HG03342 (cell line): Measurements from ENCODE around the gene ASS1.

ENCODE experiments used
- ATAC-seq: cut with Tn5 transposase; IDR thresholded peaks from one replicate; pipeline ENCODE4 v1.9.1; 2021; ENCODE audit warnings: mild to moderate bottlenecking, moderate library complexity; ENCODE audit not compliant: unreplicated experiment

ASS1 gene

DNA sequence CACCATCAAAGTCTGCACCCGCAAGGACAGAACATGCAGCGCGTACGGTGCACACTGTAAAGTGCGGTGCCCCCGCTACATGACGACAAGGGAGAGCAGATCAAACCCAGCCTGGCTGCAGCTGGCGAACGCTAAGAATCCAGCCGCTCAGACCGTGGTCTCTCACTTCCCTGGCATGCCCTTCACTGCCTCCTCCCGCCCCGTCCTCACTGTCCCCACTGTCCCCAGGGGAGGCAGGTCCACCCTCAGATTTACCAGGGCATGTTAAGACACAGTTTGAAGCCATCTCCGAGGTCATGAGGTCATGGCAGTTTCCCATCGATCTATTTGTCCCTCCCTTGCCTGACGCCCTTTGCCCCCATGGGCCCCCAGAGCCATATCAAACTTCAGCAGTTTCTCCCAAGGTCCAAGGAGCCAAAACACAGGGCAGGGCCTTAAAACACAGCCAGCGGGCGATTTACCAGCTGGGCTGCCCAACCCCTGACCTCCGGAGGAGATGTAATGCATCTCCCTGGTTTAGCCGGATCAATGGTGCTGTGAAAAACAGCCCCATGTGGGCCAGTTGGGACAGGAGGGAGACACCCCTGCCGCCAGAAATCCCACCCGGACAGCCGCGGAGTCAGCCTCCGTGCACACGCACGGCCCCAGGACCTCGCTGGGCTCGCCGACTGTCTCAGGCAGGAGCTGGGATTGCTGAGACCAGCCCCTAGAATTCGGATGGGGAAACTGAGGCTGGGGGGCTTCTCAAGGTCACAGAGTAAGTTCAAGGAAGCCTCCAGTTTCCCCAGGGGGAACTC is 82.3 kb downstream of the ASS1 start:
- no peak for ATAC-seq

DNA sequence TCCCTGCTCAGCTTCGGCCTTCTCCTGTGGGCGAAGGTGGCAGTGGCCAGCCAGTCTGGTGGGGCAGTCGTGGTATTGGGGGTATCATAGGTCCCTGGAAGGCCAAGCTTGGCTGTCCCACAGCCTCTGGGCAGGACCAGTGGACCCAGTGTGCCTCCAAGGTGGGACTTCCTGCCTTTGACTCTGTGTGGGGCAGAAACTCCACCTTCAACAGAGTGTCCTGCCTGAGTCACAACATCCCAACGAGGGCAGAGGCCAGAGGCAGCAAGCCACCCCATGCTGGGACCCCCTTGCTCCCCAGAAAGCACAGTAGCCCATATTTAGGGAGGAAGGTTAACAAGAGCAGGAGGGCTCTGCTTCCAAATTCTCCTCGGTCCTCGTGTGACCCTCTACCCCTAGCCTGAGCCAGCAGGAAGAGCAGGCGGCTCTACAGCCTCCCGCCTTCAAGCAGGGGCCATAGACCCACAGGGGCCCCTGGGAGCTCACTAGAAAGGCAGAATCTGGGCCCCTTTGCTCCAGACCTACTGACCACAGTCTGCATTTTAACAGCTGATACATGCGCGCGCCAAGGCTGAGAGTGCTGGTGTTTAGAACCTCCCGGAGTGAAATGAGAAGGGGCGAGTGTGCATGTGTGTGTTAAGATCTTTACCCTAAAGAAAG is 83.0 kb downstream of the ASS1 start:
- ATAC-seq: no peak

GRCh38 chr9:130528674-130529073 is 83.9 kb downstream of the ASS1 start:
- no peak for ATAC-seq

GRCh38 chr9:130530938-130531337 is 86.2 kb downstream of the ASS1 start:
- no peak for ATAC-seq

- ATAC-seq: no peak
These were observed 86.9 kb downstream of the ASS1 start for GRCh38 chr9:130531670-130532069.

GRCh38 chr9:130532426-130533080 is 87.8 kb downstream of the ASS1 start:
- no peak for ATAC-seq

- no peak for ATAC-seq
These were observed 91.2 kb downstream of the ASS1 start for GRCh38 chr9:130535818-130536521.

GRCh38 chr9:130536701-130537107 is 91.9 kb downstream of the ASS1 start:
- ATAC-seq: no peak

- no peak for ATAC-seq
These were observed 92.7 kb downstream of the ASS1 start for GRCh38 chr9:130537346-130538050.

GRCh38 chr9:130539420-130540223 is 94.9 kb downstream of the ASS1 start:
- no peak for ATAC-seq

DNA sequence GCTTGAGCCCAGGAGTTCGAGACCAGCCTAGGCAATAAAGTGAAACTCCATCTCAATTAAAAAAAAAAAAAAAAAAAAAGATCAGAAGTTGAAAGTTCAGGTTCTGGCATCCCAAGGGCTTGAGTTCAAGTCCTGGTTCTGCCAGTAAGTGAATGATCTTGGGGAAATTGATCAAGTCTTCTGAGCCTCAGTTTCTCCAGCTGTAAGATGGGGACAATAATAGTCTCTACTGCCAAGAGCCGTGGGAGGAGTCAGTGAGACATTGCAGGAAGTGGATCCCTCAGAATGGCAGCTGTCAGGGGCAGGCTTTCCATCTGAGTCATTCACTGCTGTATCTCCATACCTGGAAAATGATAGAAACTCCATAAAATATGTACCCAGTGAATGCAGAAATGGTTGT is 96.8 kb downstream of the ASS1 start:
- ATAC-seq: no peak

GRCh38 chr9:130542038-130542437 is 97.3 kb downstream of the ASS1 start:
- ATAC-seq: no peak

GRCh38 chr9:130542457-130543228 is 97.9 kb downstream of the ASS1 start:
- ATAC-seq: no peak

GRCh38 chr9:130543368-130543767 is 98.6 kb downstream of the ASS1 start:
- no peak for ATAC-seq

- no peak for ATAC-seq
These were observed 99.1 kb downstream of the ASS1 start for GRCh38 chr9:130543859-130544258.

- no peak for ATAC-seq
These were observed 99.6 kb downstream of the ASS1 start for GRCh38 chr9:130544364-130544763.

DNA sequence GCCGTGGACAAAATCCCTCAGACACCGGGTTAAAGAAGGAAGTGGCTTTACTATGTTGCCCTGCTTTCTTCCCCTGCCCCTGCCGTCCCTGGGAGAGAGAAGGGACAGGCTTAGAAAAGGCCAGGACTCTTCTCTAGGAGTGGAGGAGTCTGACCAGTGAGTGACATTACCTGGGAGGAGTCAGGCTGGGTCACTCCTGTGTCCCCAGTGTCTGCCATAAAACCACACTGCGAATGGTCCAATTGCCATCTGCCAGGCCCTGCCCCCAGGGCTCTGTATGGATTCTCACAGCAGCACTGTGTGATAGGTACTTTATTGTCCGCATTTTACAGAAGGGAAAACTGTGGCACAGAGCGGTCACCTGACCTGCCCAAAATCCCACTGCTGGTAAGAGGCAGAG is 103.3 kb downstream of the ASS1 start:
- ATAC-seq: no peak

DNA sequence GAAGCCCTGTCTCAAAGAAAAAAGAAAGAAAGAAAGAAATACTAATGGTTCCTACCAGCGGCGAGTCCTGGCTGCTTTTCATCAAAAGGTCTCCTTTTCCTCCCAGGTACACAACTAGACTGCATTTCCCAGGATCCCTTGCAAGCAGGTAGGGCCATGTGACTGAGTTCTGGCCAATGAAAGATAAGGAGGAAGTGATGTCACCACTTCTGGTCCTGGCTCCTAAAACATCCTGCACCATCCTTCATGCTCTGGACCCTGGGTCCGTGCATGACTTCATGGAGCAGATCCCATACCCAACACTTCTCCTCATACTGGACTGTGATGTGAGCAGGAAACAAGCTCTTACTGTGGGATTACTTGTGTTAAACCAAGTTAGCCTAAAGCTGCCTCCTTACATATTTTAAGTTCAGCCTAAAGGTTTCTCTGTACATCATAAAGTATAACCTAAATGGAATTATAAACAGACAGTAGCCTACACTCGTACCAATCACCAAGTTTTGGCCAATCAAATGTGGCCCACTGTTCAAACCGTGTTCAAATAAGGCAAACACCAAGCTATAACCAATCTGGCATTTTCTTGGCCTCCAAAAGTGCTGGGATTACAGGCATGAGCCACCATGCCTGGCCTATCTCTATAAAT is 104.5 kb downstream of the ASS1 start:
- no peak for ATAC-seq
